Measurements from ENCODE around the gene MLXIPL.
"Not testable (repeated sequence)": the region's sequence is repeated elsewhere in the genome, so short reads cannot be mapped to it uniquely, and the experiment has no call there.

The MLXIPL gene

DNA sequence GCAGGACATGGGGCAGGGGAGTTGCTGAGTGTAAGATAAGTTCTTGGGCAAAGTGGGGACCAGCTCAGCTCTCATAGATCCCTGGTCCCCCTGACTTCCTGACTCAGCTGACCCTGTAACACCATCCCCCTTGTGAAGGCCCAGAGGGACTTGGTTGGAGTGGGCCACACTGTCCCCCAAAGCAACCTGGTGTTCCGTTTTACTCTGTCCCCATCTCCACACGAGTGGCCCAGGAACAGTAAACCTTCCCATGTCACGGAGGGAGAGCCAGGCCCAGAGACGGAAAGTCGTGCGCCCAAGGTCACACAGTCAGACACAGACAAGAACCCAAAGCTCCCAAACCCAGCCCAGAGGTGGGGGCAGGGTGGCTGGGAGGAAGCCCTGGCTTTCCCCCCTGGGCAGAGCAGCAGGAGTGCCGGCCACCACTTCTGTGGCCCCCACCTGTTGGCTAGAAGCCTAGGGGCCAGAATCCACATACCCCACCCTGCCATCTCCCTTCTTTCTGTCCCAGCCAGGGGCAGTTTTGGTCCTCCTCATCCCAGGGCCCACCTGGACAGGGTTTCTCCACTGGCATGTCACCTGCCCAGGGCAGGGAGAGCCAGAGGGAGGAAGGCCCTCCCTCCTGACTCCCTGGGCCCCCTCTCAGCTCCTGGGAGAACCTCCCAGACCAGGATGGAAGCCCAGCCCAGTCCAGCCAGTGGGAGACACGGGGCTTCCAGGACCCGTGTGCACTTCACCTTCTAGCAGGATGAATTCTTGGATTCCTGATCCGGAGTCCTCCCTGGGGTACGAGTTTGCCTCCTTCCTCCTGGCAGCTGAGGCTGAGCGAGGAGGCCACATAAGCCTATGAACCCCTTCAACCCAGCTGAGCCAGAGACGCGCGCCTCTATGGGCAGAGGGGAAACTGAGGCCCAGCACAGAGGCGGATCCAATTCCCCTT is 22.7 kb upstream of the MLXIPL start:
- DNase-seq (ENCODE audit: low spot score): no peak

DNA sequence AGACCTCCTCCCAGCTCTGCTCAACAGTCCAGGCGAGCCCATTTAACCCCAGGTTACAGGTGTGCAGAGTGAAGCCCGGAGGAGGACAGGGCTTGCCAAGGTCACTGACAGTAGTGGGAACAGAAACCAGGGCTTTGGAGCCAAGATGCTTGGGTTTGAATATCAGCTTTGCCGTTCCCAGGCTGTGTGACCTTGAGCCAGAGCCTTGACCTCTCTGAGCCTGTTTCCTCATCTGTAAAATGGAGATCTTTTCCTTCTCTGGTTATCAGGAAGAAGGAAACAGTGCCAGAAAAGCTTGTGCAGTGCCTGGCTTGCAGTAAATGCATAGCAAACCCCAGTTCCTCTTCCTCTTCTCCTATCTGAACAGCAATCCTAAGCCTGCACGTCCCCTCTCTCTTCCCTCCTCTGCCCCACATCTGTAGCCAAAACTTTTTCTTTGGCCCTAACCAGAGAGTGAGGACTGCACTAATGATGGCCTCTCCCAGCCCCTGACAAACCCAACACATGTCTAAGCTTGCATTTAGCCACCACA is 21.4 kb upstream of the MLXIPL start:
- no peak for DNase-seq (ENCODE audit: low spot score)

DNA sequence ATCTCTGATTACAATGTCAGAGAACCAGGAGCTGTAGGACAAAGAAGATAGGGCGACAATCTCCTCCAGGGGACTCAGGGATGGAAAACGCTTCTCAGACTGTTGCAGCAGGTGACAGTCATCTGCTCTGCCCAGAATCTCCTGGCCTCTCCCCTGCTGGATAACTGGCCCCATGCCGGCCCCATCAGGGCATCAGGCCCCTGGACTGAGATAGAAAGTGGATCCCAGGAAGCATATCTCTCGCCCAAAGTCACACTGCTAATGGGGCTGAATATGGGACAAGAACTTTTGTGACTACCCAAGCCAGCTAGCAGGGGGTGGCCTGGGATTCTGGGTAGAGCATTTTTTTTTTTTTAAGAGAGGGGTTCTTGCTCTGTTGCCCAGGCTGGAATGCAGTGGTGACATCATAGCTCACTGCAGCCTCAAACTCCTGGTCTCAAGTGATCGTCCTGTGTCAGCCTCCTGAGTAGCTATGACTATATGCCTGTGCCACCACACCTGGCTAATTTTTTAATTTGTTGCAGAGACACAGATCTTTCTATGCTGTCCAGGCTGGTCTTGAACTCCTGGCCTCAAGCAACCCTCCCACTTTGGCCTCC is 20.5 kb upstream of the MLXIPL start:
- no peak for DNase-seq (ENCODE audit: low spot score)

DNA sequence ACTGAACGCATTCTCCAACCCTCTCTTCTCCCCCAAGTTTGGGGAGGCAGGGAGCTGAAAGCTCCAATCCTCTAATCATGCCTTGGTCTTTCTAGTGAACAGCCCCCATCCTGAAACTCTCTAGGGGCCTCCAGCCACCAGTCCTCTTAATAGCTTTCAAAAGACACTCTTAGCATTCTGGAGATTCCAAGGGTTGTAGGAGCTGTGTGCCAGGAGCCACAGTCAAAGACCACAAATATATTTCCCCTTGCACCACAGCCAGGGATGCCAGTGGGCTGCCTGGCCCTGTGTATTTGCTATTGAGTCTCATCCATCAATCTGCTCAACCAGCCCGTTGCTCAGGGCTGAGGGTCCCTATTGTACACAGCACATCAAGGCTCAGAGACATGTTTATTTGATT is 18.5 kb upstream of the MLXIPL start:
- DNase-seq (ENCODE audit: low spot score): no peak

DNA sequence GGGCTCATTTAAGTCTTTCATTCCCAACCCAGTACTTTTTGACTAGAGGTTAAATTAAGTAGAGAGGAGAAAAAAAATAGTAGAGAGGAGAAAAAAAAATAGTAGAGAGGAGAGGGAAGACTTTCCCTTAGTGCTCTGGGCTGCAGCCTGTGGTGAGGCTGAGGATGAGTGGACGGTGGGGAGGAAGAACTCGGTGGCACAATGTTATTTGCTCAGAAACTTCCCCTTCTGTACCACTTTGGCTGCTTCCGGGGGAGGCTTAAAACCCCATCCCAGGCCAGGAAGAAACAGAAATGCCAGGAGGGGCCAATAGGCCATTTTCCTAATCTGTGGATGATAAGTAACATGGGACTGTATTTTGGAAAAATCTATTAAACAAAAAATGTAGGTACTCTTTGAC is 14.6 kb upstream of the MLXIPL start:
- DNase-seq (ENCODE audit: low spot score): no peak

DNA sequence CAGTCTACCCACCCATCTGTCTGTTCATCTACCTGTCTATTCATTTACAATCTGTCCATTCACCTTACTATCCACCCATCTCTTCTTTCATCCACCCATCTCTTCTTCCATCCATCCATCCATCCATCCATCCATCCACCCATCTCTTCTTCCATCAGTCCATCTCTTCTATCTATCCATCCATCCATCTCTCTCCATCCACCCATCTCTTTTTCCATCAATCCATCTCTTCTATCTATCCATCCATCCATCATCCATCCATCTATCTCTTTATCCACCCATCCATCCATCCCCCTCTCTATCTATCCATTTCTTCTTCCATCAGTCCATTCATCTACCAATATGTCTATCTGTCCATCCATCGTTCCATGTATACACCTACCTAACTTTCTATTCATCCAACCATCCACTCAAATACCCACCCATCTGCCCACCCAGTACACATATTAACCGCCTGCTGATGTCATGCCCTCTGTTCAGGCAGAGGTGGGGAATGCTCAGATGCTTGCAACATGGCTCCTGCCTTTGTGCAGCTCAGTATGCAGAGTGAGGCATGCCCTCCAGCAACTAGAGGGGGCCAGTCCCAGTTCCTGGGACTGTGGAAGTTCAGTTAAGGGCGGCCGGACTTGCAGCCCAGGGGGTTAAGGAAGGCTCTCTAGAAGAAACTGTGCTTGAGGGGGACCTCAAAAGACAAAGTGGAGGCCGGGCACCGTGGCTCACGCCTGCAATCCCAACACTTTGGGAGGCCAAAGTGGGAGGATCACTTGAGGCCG is 11.3 kb upstream of the MLXIPL start:
- DNase-seq (ENCODE audit: low spot score): no peak

DNA sequence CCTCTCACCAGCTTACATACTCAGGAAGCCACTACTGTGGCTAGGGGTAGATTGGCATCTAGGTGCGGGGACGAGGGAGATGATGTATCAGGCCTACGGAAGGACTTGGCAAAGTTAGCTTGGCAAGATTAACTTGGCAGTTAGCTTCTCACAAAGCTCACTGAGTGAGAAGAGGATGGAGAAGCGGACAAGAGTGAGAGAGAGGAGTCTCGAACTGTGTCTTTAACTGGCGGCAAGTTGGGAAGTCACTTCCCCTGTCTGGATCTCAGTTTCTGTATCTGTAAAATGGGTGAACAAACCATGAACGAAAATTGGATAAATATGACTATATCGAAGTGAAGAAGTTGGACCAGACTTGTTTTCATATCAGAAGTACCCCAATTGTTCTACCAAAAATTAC is 9.5 kb upstream of the MLXIPL start:
- DNase-seq (ENCODE audit: low spot score): no peak

DNA sequence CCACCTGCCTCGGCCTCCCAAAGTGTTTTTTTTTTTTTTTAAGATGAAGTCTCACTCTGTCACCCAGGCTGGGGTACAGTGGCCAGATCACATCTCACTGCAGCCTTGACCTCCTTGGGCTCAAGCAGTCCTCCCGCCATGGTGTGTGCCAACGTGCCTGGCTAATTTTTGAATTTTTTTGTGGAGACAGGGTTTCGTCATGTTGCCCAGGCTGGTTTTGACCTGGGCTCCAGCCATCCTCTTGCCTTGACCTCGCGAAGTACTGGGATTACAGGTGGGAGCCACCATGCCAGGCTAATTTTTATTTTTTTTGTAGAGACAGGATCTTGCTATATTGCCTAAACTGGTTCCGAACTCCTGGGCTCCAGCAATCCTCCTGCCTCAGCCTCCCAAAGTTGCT is 9.0 kb upstream of the MLXIPL start:
- DNase-seq (ENCODE audit: low spot score): no peak

DNA sequence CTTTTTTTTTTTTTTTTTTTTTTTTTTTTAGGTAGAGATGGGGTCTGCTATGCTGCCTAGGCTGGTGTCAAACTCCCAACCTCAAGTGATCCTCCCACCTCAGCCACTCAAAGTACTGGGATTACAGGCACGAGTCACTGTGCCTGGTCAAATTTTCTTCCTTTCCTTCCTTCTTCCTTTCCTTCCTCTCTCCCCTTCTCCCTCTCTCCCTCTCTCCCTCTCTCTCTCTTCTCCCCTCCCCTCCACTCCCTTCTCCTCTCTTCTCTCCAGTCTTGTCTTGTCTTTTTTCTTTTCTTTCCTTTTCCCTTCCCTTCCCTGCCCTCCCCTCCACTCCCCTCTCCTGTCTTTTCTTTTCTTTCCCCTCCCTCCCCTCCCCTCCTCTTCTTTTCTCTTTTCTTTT is 7.2 kb upstream of the MLXIPL start:
- no peak for DNase-seq (ENCODE audit: low spot score)

DNA sequence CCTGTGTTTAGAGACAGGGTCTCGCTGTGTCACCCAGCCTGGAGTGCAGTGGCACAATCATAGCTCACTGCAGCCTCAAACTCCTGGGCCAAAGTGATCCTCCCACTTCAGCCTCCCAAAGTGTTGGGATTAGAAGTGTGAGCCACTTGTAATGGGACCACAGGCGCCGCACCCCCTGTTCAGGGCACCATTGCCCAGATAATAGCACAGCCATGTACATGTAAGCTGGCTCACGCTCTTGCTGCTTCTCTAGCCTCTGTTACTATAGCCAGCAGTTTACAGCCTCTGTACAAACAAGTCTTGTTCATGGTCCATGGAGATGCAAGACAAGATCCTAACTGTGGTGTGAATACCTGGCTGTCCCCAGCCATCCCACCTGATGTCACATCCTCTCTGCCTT is 4.2 kb upstream of the MLXIPL start:
- DNase-seq (ENCODE audit: low spot score): no peak

DNA sequence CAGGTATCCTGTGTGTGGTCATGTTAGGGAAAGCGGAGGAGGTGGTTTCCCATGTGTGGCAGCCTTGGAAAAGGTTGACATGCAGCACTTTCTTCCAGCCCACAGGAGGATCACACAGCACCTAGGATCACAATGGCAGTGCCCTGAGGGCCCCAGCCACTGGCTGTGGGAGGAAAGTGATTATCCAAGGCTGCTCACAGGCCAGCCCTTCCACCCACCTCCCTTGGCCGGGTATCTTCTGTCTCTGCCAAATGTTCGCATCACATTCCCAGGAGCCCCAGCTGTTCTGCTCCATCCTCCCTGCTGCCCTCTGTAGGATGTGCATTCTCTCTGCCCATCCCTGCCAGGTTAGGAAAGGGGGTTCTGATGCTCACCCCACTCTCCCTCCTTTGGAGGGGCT is 2.5 kb upstream of the MLXIPL start:
- no peak for DNase-seq (ENCODE audit: low spot score)

DNA sequence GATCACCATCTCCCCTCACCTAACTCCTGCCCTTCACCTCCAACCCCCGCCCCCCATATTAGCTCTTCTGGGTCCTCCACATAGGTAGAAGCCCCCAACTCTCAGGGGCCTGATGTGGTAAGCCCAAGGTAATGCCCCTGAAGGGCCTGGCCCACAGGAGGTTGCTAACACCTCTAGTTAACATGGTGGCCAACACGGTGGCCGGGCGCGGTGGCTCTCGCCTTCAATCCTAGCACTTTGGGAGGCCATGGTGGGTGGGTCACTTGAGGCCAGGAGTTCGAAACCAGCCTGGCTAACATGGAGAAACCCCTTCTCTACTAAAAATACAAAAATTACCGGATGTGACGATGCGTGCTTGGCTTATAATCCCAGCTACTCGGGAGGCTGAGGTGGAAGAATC is 954 bp upstream of the MLXIPL start:
- no peak for DNase-seq (ENCODE audit: low spot score)

DNA sequence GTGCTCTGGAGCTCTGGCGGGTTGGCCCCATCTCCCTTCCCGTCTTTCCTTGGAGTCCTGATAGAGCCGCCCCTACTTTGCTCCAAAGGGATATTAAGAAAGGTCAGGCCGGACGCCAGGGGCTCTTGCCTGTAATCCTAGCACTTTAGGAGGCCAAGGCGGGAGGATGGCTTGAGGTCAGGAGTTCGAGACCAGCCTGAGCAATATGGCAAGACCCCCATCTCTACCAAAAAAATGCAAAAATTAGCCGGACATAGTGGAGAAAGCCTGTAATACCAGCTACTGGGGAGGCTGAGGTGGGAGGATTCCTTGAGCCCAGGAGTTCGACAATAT is 313 bp upstream of the MLXIPL start:
- no peak for DNase-seq (ENCODE audit: low spot score)

DNA sequence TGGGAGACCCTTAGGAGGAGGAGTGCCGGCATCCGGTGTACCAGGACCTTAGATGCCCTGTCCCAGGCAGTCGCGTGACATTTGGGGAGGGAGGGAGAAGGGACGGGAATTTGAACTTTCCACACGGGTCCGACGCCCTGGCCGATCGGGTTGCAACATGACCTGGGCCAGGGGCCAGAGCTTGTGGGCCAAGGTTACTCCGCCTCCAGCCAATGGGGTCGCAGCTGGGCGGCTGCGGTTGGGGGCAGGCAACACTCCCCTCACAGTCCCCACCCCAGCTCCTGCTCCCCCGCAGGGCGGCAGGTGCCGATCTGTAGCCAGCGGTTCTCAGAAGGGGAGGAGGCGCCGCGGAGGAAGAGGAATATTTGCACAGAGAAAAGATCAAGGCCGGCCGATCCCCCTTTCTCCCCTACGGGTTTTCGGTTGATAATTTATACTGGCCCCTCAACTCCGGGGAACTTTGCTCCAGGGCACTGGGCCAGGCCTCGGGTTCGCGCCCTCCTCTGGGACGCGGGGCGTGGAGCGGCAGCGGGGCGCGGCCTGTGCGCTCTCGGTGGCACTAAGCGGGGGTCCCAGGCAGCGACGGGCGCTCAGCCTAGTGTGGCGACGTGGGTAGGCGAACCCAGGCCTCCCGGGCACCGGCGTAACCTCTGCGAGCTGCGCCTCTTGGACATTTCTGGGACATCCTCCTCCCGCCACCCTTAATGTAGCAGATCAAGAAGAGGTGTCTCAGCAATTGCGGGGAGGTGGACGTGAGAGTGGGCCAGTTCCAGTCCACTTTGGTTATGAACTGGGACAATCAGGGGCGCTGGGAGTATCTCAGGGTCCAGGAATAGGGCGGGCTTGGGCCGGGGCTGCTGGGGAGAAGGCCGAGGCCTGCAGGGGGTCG is 1.2 kb downstream of the MLXIPL start:
- DNase-seq (ENCODE audit: low spot score): no peak

DNA sequence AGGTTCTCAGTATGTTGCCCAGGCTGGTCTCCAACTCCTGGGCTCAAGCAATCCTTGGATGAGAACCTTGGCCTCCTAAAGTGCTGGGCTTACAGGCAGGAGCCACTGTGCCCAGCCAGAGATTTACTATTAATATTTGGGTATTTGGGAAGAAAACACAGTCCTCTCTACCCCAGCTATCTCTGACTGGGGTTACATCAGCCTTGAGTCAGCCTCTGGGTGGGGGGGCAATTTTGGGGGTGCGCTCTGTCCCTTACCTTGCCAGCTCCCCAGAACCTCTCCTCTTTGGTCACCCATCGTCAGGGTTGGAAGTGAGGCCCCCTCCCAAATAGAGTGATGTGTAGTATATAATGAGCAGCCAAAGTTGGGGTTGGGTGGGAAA is 1.8 kb downstream of the MLXIPL start:
- no peak for DNase-seq (ENCODE audit: low spot score)

DNA sequence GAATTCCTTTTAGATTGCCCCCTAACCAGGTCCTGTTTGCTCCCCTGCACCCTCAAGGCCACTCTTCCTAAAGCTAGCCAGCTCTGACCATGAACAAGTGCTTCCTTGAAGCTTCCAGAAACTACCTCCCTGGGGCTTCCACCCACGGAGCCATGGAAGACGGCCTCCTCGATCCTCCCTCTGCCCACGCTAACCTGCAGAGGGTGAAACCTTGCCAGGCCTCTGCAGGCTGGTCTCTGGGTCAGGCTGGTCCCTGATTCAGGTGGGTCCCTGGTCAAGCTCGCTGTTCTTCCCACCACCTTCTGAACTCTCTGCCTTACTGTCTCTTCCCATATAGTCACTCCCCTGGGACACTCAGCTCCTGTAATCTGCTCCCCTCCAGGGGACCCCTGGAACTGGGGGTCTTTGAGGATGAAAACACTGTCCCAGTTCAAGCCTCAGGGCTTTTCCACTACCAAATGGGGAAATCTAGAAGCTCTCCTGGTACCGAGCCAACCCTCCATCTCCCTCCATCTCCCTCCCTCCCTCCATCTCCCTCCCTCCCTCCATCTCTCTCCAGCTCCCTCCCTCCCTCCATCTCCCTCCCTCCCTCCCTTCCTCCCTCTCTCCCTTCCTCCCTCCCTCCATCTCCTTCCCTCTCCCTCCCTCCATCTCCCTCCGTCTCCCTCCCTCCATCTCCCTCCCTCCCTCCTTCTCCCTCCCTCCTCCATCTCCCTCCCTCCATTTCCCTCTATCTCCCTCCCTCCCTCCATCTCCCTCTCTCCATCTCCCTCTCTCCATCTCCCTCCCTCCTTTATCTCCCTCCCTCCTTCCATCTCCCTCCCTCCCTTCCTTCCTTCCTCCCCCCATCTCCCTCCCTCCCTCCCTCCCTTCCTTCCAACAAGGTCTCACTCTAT is 2.9 kb downstream of the MLXIPL start:
- DNase-seq (ENCODE audit: low spot score): no peak

DNA sequence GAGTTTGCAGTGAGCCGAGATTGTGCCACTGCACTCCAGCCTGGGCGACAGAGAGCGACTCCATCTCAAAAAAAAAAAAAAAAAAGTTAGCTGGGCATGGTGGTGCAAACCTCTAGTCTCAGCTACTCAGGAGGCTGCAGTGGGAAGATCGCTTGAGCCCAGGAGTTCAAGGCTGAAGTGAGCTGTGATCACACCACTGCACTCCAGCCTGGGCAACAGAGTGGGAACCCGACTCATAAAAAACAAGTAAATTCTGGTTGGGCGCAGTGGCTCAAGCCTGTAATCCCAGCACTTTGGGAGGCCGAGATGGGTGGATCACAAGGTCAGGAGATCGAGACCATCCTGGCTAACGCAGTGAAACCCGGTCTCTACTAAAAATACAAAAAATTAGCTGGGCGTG is 4.9 kb downstream of the MLXIPL start:
- DNase-seq (ENCODE audit: low spot score): not testable (repeated sequence)

DNA sequence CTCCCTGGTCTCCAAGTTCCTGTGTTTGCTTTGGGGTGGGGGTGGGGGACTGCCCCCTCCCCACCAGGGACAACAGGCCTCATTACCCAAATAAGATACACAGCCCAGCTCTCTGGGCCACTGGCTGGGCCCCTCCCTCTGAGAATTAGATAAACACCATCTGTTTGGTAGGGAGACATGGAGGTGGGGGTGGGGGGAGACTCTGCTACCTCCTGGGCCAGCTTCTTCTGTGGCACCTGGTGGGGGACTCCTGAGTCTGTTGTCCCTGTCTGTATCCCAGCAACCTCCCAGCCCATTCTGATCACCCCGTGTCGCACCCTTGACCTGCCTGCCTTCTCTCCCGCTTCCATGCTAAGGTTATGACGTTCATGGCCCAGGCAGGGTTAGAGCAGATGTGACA is 5.8 kb downstream of the MLXIPL start:
- no peak for DNase-seq (ENCODE audit: low spot score)

DNA sequence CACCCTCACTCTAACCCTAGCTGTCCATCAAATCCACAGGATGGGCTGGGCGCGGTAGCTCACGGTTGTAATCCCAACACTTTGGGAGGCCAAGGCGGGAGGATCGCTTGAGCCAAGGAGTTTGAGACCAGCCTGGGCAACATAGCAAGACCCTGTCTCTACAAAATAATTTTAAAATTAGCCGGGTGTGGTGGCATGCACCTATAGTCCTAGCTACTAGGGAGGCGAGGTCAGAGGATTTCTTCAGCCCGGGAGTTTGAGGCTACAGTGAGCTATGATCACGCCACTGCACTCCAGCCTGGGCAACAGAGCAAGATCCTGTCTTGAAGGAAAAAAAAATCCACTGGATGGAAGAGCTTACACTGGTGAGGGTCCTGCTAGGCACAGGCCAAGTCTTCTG is 6.8 kb downstream of the MLXIPL start:
- DNase-seq (ENCODE audit: low spot score): not testable (repeated sequence)

DNA sequence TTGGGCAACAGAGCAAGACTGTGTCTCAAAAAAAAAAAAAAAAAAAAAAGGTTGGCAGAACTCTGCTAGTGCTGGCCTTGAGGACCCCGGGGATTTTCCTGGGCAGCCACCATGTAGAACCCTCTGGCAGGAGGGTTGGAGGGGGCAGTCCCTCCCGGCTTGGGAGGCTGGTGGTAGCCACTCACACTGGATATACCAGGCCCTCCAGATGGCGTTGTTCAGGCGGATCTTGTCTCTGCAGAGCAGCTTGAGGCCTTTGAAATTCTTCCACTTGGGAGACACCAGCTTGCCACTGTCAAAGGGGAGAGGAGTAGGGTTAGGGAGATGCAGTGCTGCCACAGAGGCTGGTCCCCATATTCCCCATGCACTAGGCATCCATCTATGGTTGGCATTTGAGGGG is 8.4 kb downstream of the MLXIPL start:
- no peak for DNase-seq (ENCODE audit: low spot score)

DNA sequence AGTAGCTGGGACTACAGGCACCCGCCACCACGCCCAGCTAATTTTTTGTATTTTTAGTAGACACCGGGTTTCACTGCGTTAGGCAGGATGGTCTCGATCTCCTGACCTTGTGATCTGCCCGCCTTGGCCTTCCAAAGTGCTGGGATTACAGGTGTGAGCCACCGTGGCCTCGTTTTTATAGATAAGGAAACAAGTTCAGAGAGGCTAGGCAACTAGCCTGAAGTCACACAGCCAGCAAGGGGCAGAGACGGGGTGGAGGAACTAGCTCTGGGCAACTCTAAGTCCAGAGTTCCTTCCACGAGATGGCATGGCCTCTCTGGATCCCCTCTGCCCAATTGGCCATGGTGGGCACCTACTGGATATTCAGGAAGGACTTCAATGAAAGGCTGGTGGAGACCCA is 9.4 kb downstream of the MLXIPL start:
- not testable (repeated sequence) for DNase-seq (ENCODE audit: low spot score)

Measured in Ammon's horn (tissue), 1 donor.